GM12891 (cell line): ENCODE results near the gene PCDH7. TPM values are rescaled to one million over a fixed set of nuclear protein-coding genes. Genes with fewer than 3 reads are reported as not detected.
A peak's percentile ranks its signal among the peaks of the same experiment; 100 is the strongest.

ENCODE experiments used
- DNase-seq: peaks from one replicate; pipeline ENCODE4 v3.0.0; 2011; ENCODE audit warnings: low spot score; ENCODE audit not compliant: insufficient read length
- FAIRE-seq: peaks from 2 replicates; lab custom pipeline; 2011; peaks lifted over from hg19 to GRCh38; lab: Jason Lieb, UNC
- PAX5 ChIP-seq: IDR thresholded peaks from 2 replicates; pipeline ENCODE4 v1.6.1; 2011; ENCODE audit warnings: low read length, moderate library complexity, mild to moderate bottlenecking; ENCODE audit not compliant: insufficient read depth, severe bottlenecking
- POLR2A ChIP-seq: IDR thresholded peaks from 2 replicates; pipeline ENCODE4 v1.6.1; 2011; ENCODE audit warnings: low read depth, low read length, control low read depth
- POLR2AphosphoS5 ChIP-seq: IDR thresholded peaks from 2 replicates; pipeline ENCODE4 v1.6.1; 2011; ENCODE audit warnings: low read depth, low read length, control low read depth
- POU2F2 ChIP-seq: IDR thresholded peaks from 2 replicates; pipeline ENCODE4 v1.6.1; 2011; ENCODE audit warnings: low read depth, mild to moderate bottlenecking, control low read depth, low read length, moderate library complexity
- SPI1 ChIP-seq: IDR thresholded peaks from 2 replicates; pipeline ENCODE4 v1.6.1; 2011; ENCODE audit warnings: low read depth, low read length, control low read depth
- TAF1 ChIP-seq: IDR thresholded peaks from 2 replicates; pipeline ENCODE4 v1.6.1; 2011; ENCODE audit warnings: low read depth, low read length, control low read depth
- polyA plus RNA-seq: library from polyadenylated mRNA; unstranded; fragments of >200 nt; gene quantifications from one replicate; pipeline ENCODE4 v1.2.1, GENCODE V29; 2012; ENCODE audit warnings: low read depth, missing spikeins, inconsistent platforms; ENCODE audit not compliant: missing spikeins

Gene PCDH7, protein sequence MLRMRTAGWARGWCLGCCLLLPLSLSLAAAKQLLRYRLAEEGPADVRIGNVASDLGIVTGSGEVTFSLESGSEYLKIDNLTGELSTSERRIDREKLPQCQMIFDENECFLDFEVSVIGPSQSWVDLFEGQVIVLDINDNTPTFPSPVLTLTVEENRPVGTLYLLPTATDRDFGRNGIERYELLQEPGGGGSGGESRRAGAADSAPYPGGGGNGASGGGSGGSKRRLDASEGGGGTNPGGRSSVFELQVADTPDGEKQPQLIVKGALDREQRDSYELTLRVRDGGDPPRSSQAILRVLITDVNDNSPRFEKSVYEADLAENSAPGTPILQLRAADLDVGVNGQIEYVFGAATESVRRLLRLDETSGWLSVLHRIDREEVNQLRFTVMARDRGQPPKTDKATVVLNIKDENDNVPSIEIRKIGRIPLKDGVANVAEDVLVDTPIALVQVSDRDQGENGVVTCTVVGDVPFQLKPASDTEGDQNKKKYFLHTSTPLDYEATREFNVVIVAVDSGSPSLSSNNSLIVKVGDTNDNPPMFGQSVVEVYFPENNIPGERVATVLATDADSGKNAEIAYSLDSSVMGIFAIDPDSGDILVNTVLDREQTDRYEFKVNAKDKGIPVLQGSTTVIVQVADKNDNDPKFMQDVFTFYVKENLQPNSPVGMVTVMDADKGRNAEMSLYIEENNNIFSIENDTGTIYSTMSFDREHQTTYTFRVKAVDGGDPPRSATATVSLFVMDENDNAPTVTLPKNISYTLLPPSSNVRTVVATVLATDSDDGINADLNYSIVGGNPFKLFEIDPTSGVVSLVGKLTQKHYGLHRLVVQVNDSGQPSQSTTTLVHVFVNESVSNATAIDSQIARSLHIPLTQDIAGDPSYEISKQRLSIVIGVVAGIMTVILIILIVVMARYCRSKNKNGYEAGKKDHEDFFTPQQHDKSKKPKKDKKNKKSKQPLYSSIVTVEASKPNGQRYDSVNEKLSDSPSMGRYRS (N-terminal part only)
- polyA plus RNA-seq, result not detected

DNA sequence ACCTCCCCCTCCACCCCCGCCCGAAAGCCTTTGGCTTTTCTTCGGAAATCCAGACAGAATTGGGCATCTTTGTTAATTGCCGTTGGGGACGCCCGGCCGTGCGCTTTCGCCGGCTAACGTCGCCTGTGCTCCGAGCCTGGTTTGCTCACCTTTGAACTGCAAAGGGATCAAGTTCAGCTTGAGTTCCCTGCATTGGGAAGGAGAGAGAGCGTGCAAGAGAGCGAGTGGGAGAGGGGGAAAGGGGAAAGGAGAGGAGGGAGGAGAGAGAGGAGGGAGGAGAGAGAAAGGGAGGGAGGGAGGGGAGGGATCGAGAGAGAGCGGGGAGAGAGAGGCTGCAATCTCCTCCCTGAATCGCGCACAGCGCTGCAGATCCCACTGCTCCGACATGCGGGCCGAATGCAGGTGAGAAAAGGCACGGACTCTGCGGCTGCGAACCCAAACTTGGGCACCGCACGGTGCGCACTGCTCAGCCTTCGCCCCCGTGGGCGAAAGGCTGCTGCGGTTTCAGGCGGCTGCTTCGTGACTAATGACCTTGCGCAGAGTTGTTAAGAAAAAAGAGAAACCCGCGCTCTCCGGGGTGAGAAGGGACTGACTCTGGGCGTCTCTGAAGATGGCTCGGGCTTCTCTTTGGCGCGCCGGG, at the start of gene PCDH7:
TSS of gene PCDH7 (plus strand) at position 349 of the 640 bp plus-strand sequence. CDS start 1,054 bp downstream, outside the sequence.
- TF ChIP-seq SPI1 (no peak), TAF1 (no peak), POLR2AphosphoS5 (no peak), POU2F2 (no peak), PAX5 (no peak), POLR2A (no peak)

DNA sequence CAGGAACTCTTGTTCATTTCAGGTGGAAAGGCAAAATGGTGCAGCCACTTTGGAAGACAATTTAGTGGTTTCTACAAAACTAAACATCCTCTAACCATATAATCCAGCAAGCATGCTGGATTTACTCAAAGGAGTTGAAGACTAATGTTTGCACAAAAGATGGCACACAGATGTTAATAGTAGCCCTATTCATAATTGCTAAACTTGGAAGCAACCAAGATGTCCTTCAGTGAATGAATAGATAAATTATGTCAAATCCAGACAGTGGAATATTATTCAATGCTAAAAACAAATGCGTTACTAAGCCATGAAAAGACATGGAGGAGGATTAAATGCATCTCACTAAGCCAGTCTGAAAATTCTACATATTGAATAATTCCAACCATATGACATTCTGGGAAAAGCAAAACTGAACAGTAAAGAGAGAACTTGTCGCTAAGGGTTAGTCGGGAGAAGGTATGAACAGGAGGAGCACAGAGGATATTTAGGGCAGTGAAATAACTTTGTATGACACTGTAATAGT, 48.2 kb upstream of the PCDH7 start:
- DNase-seq (no peak), FAIRE-seq (no peak)
- TF ChIP-seq TAF1 (no peak), POLR2A (no peak), POLR2AphosphoS5 (no peak), PAX5 (no peak), SPI1 (no peak), POU2F2 (no peak)

More for the DNA sequence above, at the start of gene PCDH7:
- no peak for DNase-seq
- FAIRE-seq, result no peak

GRCh38 chr4:30696191-30696590, 24.0 kb upstream of the PCDH7 start:
- FAIRE-seq (no peak), DNase-seq (no peak)
- TF ChIP-seq POU2F2 (no peak), POLR2AphosphoS5 (no peak), SPI1 (no peak), POLR2A (no peak), TAF1 (no peak)

- DNase-seq (no peak), FAIRE-seq (peak; percentile 35)
- no peak for TF ChIP-seq SPI1
- TF ChIP-seq POLR2A, result no peak
- TF ChIP-seq POU2F2, result no peak
- TF ChIP-seq POLR2AphosphoS5, result no peak
- no peak for TF ChIP-seq TAF1
- TF ChIP-seq PAX5, result no peak
These were observed 5.6 kb upstream of the PCDH7 start for GRCh38 chr4:30714408-30715031.

- DNase-seq (no peak), FAIRE-seq (no peak)
- TF ChIP-seq POLR2A, result no peak
These were observed 4.0 kb upstream of the PCDH7 start for GRCh38 chr4:30716158-30716557.

DNA sequence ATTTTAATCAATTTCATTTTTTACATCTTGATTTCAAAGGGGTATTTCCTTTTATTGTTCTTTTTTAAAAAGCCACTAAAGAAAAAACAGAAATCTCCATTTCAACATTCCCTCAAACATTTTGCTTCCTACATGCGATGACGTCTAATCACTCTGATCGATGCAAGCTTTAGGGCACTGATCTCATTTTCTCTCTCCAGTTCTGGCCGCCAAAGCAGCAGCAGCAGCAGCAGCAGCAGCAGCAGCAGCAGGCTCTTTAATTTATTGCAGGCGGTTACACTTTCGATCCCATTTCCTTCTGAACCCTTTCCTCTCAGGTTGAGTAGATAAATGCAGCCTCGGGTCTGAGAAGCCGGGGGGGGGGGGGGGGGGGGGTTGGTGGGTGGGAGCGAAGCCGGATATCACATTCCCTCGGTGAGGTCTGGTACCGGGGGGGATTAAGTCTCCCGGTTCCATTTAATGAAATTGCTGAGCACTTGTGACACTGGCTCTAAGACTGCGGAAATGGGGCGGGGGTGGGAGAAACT, 3.4 kb upstream of the PCDH7 start:
- DNase-seq, result no peak
- TF ChIP-seq PAX5, result no peak
- no peak for TF ChIP-seq TAF1
- no peak for FAIRE-seq

GRCh38 chr4:30717208-30718020, 2.8 kb upstream of the PCDH7 start:
- no peak for FAIRE-seq
- DNase-seq, result no peak

DNA sequence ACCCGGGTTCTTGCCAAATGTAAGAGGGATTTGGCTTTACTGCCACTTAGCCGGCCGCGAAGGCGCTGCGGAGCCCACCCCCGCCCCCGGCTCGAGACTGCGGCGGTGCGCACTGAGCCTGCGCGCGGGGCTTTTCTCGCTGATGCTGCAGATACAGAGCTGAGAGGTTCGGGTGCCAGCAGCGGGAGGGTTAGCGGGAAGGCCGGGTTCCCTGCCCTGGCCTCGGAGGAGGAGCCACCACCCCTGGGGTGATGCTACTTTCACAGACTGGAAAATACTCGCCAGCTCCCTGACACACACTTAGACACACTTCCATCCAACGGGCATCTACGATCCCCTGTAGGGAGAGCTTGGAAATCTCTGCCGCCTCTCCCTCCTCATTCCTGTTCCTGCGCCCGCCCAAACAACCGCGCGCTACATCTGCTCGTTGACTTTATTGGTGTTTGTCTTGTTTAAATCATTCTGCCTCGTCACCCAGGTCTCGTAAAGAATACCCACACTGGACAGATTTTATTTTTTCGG, 2.1 kb upstream of the PCDH7 start:
- DNase-seq, result no peak
- no peak for FAIRE-seq
- TF ChIP-seq POU2F2 (no peak), PAX5 (no peak), POLR2AphosphoS5 (no peak), SPI1 (no peak), POLR2A (no peak), TAF1 (no peak)

More at GRCh38 chr4:30717208-30718020, 2.8 kb upstream of the PCDH7 start:
- TF ChIP-seq POU2F2, result no peak
- no peak for TF ChIP-seq POLR2AphosphoS5
- no peak for TF ChIP-seq SPI1
- no peak for TF ChIP-seq TAF1
- TF ChIP-seq POLR2A, result no peak
- no peak for TF ChIP-seq PAX5
